ENCODE data around the gene TTC21A. TPM values are rescaled to one million over a fixed set of nuclear protein-coding genes. Genes with fewer than 3 reads are reported as not detected.
A peak's percentile ranks its signal among the peaks of the same experiment; 100 is the strongest.

The TTC21A gene
- total RNA-seq, 2 experiments from 2014 or later = 0.97 to 1.2 TPM

DNA sequence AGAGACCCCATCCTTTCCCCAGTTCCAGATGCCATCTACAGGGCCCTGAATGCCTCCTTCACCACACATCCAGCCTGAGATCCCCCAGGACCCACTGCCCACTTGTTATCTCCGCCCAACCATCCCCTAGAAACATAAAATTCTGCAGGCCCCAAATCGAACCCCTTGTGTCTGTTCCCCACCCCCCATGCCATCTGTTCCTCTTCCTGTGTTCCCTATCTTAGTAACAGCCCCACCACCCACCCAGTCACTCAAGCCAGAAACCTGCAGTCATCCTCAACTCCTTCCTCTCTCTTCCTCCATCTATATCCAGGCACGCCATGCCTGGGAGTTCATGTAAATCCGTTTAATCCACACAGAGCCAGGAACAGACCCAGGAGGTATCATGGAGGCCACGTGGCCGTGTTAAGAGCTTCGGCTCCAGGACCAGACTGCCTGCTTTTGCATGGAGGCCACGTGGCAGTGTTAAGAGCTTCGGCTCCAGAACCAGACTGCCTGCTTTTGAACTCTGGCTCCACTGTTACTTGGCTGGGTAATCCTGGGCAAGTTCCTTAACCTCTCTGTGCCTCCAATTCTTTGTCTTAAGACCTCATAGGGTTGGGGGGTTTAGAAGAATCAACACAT is 41.1 kb downstream of the TTC21A start:
- ChIA-PET CTCF (interaction anchor here (0.8 to 3.0 kb wide), 4 partner anchors 24 to 139 kb away, joined by 3 to 11 read pairs (median 4); partner anchors contain the start of gene TTC21A), POLR2A (interaction anchor here (0.6 to 1.5 kb wide), 2 partner anchors 12 to 96 kb away, joined by 4 read pairs; partner anchors contain the start of gene WDR48)
- peaks cover 76% of the 10 kb centered on the region for H3K4me1 Mint-ChIP-seq (ENCODE audit: low read depth)
- no peak for ATAC-seq
- peak overlapping the region; percentile 99 for H3K27ac Mint-ChIP-seq
- no peak for DNase-seq
- H3K4me3 Mint-ChIP-seq = peak overlapping the region; percentile 79
- peaks cover 45% of the 10 kb centered on the region for H3K36me3 Mint-ChIP-seq (ENCODE audit: low read depth)
- H3K9me3 Mint-ChIP-seq (ENCODE audit: insufficient read depth) = no peaks in the 10 kb centered on the region
- no peaks in the 10 kb centered on the region for H3K27me3 Mint-ChIP-seq (ENCODE audit: low read depth)

GRCh38 chr3:39149059-39149455 is 41.6 kb downstream of the TTC21A start:
- POLR2A ChIA-PET = interaction anchor here (1.1 to 1.5 kb wide), 2 partner anchors 9 to 97 kb away, joined by 4 read pairs; partner anchors contain the start of gene WDR48

GRCh38 chr3:39149498-39150147 is 42.1 kb downstream of the TTC21A start:
- H3K4me1 Mint-ChIP-seq (ENCODE audit: low read depth) = peaks cover 79% of the 10 kb centered on the region
- peaks cover 35% of the 10 kb centered on the region for H3K36me3 Mint-ChIP-seq (ENCODE audit: low read depth)
- peak overlapping the region; percentile 99 for H3K27ac Mint-ChIP-seq
- ChIA-PET CTCF (interaction anchor here (0.6 to 3.0 kb wide), 7 partner anchors 9 to 142 kb away, joined by 3 to 11 read pairs (median 4); partner anchors contain the start of gene TTC21A), POLR2A (interaction anchor here (1.1 to 1.4 kb wide), 3 partner anchors 9 to 91 kb away, joined by 3 to 4 read pairs (median 3); no protein-coding TSS in a partner anchor)
- DNase-seq (no peak), ATAC-seq (no peak)
- H3K9me3 Mint-ChIP-seq (ENCODE audit: insufficient read depth) = no peaks in the 10 kb centered on the region
- H3K27me3 Mint-ChIP-seq (ENCODE audit: low read depth) = no peaks in the 10 kb centered on the region
- peak overlapping the region; percentile 79 for H3K4me3 Mint-ChIP-seq

More at GRCh38 chr3:39149059-39149455, 41.6 kb downstream of the TTC21A start:
- H3K27me3 Mint-ChIP-seq (ENCODE audit: low read depth) = no peaks in the 10 kb centered on the region
- H3K4me3 Mint-ChIP-seq = peak overlapping the region; percentile 79
- no peaks in the 10 kb centered on the region for H3K9me3 Mint-ChIP-seq (ENCODE audit: insufficient read depth)
- ATAC-seq (no peak), DNase-seq (no peak)
- CTCF ChIA-PET = interaction anchor here (0.8 to 3.0 kb wide), 5 partner anchors 24 to 143 kb away, joined by 3 to 11 read pairs (median 4); partner anchors contain the start of gene TTC21A
- H3K4me1 Mint-ChIP-seq (ENCODE audit: low read depth) = peaks cover 76% of the 10 kb centered on the region
- peak overlapping the region; percentile 99 for H3K27ac Mint-ChIP-seq
- peaks cover 40% of the 10 kb centered on the region for H3K36me3 Mint-ChIP-seq (ENCODE audit: low read depth)

DNA sequence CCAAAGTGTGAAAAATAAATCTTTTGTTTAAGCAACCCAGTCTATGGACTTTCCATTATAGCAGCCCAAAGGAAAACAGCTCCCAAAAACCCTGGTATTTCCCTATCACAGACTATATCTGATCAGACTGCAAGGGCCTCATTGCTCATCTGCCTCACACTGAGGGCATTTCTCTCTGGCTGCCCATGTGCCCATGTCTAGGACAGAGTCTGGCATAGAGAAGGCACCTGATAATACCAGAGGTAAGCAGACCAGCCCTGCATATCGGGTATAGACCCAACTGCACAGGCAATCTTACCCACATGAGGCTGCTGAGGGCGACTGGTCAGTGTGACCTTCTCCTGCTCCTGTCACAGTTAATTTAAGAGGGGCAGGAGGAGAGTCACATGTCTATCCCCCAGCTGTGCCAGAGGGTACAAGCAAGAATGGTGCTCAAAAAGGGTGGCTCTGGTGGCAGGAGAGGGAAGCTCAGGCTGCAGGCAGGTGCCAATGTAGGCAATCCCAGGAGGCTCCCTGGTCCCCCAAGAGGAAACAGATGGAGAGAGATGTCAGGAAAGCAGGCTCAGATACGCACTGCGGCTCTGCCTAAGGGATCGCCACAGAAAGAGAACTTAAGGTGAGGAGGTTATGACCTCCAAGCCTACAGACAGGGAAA is 42.8 kb downstream of the TTC21A start:
- POLR2A ChIA-PET = interaction anchor here (1.1 to 1.4 kb wide), 3 partner anchors 10 to 92 kb away, joined by 3 to 4 read pairs (median 3); no protein-coding TSS in a partner anchor
- ATAC-seq (no peak), DNase-seq (no peak)
- Mint-ChIP-seq H3K4me3 (peak overlapping the region; percentile 95), H3K27ac (peak overlapping the region; percentile 99), H3K9me3 (ENCODE audit: insufficient read depth) (no peaks in the 10 kb centered on the region), H3K27me3 (ENCODE audit: low read depth) (no peaks in the 10 kb centered on the region), H3K36me3 (ENCODE audit: low read depth) (peaks cover 31% of the 10 kb centered on the region), H3K4me1 (ENCODE audit: low read depth) (peaks cover 81% of the 10 kb centered on the region)
- CTCF ChIA-PET = interaction anchor here (0.6 to 3.0 kb wide), 4 partner anchors 10 to 142 kb away, joined by 3 to 11 read pairs (median 8); no protein-coding TSS in a partner anchor

DNA sequence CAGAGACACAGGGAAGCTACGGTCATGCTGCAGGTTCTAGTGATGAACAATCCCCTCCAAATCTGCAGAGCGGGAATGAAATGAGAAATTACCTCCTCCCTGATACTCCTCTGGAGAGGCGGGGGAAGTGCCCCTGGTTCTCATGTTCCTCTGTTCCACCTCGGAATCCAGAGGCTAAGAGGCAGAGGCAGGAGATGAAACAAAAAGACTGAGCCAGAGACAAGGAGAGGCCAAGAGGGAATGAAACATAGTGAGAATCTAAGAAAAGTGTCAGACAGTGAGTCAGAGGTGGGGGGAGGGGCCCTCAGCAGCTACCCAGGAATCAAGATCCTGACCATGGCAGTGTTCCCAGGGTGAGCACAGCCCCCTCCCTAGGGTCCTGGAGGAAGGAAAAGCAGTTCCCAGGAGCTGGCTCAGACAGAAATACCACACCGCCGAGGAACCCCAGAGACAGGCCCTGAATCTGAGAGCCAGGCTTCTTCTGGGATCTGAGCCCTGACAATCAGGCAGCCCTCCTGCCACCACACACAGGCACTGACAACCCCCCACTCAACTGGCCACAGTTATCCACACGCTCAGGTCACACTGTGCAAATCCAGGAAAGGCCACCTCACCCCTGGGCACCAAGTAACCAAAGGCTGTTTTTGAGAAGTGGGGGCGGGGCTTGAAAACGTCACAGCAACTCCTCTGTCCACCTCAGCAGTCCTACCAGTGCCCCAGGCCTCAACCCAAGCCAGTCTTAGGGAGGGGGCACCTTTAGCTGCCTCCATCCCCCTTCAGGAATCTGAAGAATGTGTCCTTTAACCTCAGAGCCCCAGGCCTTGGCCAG is 43.5 kb downstream of the TTC21A start:
- H3K27ac Mint-ChIP-seq = peak overlapping the region; percentile 99
- peaks cover 26% of the 10 kb centered on the region for H3K36me3 Mint-ChIP-seq (ENCODE audit: low read depth)
- CTCF ChIA-PET = interaction anchor here (0.6 to 3.0 kb wide), 4 partner anchors 11 to 141 kb away, joined by 3 to 11 read pairs (median 8); no protein-coding TSS in a partner anchor
- no peaks in the 10 kb centered on the region for H3K9me3 Mint-ChIP-seq (ENCODE audit: insufficient read depth)
- DNase-seq = peak; percentile 47
- POLR2A ChIA-PET = interaction anchor here (1.4 kb wide), 1 partner anchor 29 kb away, joined by 3 read pairs; no protein-coding TSS in a partner anchor
- ATAC-seq = no peak
- peak overlapping the region; percentile 95 for H3K4me3 Mint-ChIP-seq
- peaks cover 83% of the 10 kb centered on the region for H3K4me1 Mint-ChIP-seq (ENCODE audit: low read depth)
- H3K27me3 Mint-ChIP-seq (ENCODE audit: low read depth) = no peaks in the 10 kb centered on the region

- ATAC-seq (no peak), DNase-seq (no peak)
- Mint-ChIP-seq H3K27ac (peak overlapping the region; percentile 76), H3K9me3 (ENCODE audit: insufficient read depth) (no peaks in the 10 kb centered on the region), H3K4me3 (peak overlapping the region; percentile 64), H3K4me1 (ENCODE audit: low read depth) (peaks cover 59% of the 10 kb centered on the region), H3K27me3 (ENCODE audit: low read depth) (peaks cover 12% of the 10 kb centered on the region), H3K36me3 (ENCODE audit: low read depth) (peaks cover 9% of the 10 kb centered on the region)
- CTCF ChIA-PET = interaction anchor here (1.0 kb wide), 1 partner anchor 138 kb away, joined by 3 read pairs; no protein-coding TSS in a partner anchor
- POLR2A ChIA-PET = no interaction called here
Observed at GRCh38 chr3:39153977-39154279, 46.4 kb downstream of the TTC21A start.

DNA sequence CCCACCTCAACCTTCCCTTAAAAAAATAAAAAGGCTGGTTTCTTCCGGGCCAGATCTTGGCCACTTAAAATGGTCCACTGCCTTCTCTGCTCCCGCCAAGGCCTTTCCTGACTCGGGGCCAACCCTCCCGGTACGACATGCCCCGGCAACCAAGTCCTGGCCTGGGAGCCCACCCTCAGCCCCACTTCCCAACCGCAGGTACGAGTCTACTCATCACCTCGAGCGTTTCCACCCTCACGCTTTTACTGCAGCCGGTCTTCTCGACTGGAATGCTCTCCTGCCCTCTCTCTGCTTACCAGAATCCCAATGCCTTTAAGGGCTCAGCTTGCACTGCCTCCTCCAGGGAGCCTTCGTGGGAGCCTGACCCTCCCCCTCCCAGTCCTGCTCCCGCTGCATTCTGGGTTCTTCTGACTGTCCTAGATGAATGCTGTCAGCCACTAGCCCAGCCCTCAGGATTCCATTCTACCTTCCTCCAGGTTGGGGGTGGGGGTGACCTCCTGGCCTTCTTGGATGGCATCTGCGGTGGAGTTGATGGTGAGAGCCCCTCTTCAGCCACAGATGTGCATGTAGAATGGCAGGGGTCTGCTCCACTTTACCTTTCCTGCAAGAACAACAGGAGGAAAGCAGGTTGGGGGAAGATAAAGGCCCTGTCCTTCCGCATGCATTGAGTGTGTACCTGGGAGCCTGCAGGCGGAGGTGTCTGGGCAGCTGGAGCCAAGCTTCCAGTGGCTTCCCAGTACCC is 47.0 kb downstream of the TTC21A start:
- peaks cover 9% of the 10 kb centered on the region for H3K36me3 Mint-ChIP-seq (ENCODE audit: low read depth)
- peaks cover 54% of the 10 kb centered on the region for H3K4me1 Mint-ChIP-seq (ENCODE audit: low read depth)
- CTCF ChIA-PET = interaction anchor here (1.0 to 1.5 kb wide), 2 partner anchors 18 to 138 kb away, joined by 3 read pairs; no protein-coding TSS in a partner anchor
- peaks cover 16% of the 10 kb centered on the region for H3K27me3 Mint-ChIP-seq (ENCODE audit: low read depth)
- POLR2A ChIA-PET = no interaction called here
- H3K27ac Mint-ChIP-seq = peak overlapping the region; percentile 76
- ATAC-seq (no peak), DNase-seq (no peak)
- no peaks in the 10 kb centered on the region for H3K9me3 Mint-ChIP-seq (ENCODE audit: insufficient read depth)
- H3K4me3 Mint-ChIP-seq = peak overlapping the region; percentile 64

- ATAC-seq = no peak
- peaks cover 34% of the 10 kb centered on the region for H3K4me1 Mint-ChIP-seq (ENCODE audit: low read depth)
- H3K36me3 Mint-ChIP-seq (ENCODE audit: low read depth) = peaks cover 9% of the 10 kb centered on the region
- H3K4me3 Mint-ChIP-seq = no peak overlapping the region
- DNase-seq = no peak
- no peaks in the 10 kb centered on the region for H3K9me3 Mint-ChIP-seq (ENCODE audit: insufficient read depth)
- ChIA-PET CTCF (interaction anchor here (1.0 to 1.8 kb wide), 3 partner anchors 30 to 136 kb away, joined by 3 to 7 read pairs (median 4); no protein-coding TSS in a partner anchor), POLR2A (no interaction called here)
- H3K27ac Mint-ChIP-seq = peak overlapping the region; percentile 18
- peaks cover 21% of the 10 kb centered on the region for H3K27me3 Mint-ChIP-seq (ENCODE audit: low read depth)
Observed at GRCh38 chr3:39156421-39156820, 48.9 kb downstream of the TTC21A start.

DNA sequence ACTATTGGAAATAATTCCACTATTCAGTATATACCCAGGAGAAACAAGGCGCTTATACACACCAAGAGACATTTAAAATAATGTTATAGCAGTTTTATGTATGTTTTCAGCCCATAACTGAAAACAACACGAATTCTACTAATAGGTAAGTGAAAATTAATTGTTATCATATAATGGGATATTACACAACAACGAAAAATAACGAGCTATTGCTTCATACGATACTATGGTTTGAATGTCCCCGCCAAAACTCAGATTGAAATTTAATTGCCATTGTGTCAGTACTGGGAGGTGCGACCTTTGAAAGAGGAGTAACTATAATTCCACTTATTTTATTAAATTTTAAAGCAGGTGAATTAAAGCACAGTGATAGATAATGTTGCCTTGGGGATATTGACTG is 49.9 kb downstream of the TTC21A start:
- H3K27ac Mint-ChIP-seq = no peak overlapping the region
- POLR2A ChIA-PET = interaction anchor here (1.6 kb wide), 1 partner anchor 21 kb away, joined by 6 read pairs; no protein-coding TSS in a partner anchor
- peaks cover 5% of the 10 kb centered on the region for H3K36me3 Mint-ChIP-seq (ENCODE audit: low read depth)
- no peaks in the 10 kb centered on the region for H3K9me3 Mint-ChIP-seq (ENCODE audit: insufficient read depth)
- CTCF ChIA-PET = interaction anchor here (1.4 to 1.7 kb wide), 2 partner anchors 10 to 131 kb away, joined by 3 to 5 read pairs; no protein-coding TSS in a partner anchor
- H3K4me3 Mint-ChIP-seq = no peak overlapping the region
- DNase-seq = no peak
- peaks cover 21% of the 10 kb centered on the region for H3K27me3 Mint-ChIP-seq (ENCODE audit: low read depth)
- ATAC-seq = no peak
- peaks cover 25% of the 10 kb centered on the region for H3K4me1 Mint-ChIP-seq (ENCODE audit: low read depth)

GRCh38 chr3:39158148-39158715 is 50.8 kb downstream of the TTC21A start:
- Mint-ChIP-seq H3K9me3 (ENCODE audit: insufficient read depth) (no peaks in the 10 kb centered on the region), H3K27me3 (ENCODE audit: low read depth) (peaks cover 21% of the 10 kb centered on the region), H3K4me1 (ENCODE audit: low read depth) (peaks cover 21% of the 10 kb centered on the region), H3K36me3 (ENCODE audit: low read depth) (peaks cover 2% of the 10 kb centered on the region), H3K27ac (no peak overlapping the region), H3K4me3 (no peak overlapping the region)
- CTCF ChIA-PET = interaction anchor here (0.8 to 2.0 kb wide), 4 partner anchors 11 to 130 kb away, joined by 3 to 7 read pairs (median 4); no protein-coding TSS in a partner anchor
- ATAC-seq (no peak), DNase-seq (no peak)
- POLR2A ChIA-PET = interaction anchor here (1.1 to 1.6 kb wide), 2 partner anchors 11 to 20 kb away, joined by 4 to 6 read pairs; no protein-coding TSS in a partner anchor
